PC-3 (cell line): Measurements from ENCODE around the gene TYRO3.

Experiments used
- CTCF ChIP-seq: fragments of 300-600 bp; sonication (generic); conservative IDR thresholded peaks from 2 replicates; pipeline ENCODE4 v1.5.1; 2017; ENCODE audit warnings: antibody characterized with exemption, low read depth, mild to moderate bottlenecking, low read length
- EZH2 ChIP-seq: fragments of 300-600 bp; sonication (generic); IDR thresholded peaks from one replicate; pipeline ENCODE4 v1.6.1; 2017; ENCODE audit warnings: antibody characterized with exemption, mild to moderate bottlenecking, low read length; ENCODE audit not compliant: unreplicated experiment
- EZH2phosphoT487 ChIP-seq: fragments of 300-600 bp; sonication (generic); IDR thresholded peaks from 2 replicates; pipeline ENCODE4 v1.6.1; 2018; ENCODE audit warnings: mild to moderate bottlenecking, antibody characterized with exemption, low read length, borderline replicate concordance

- no peak for TF ChIP-seq CTCF
- no peak for TF ChIP-seq EZH2
- no peak for TF ChIP-seq EZH2phosphoT487
These were observed 45.3 kb upstream of the TYRO3 start, which contains the start of gene LTK for GRCh38 chr15:41513506-41514227.
